Measurements from ENCODE around the gene METAP1.

DNA sequence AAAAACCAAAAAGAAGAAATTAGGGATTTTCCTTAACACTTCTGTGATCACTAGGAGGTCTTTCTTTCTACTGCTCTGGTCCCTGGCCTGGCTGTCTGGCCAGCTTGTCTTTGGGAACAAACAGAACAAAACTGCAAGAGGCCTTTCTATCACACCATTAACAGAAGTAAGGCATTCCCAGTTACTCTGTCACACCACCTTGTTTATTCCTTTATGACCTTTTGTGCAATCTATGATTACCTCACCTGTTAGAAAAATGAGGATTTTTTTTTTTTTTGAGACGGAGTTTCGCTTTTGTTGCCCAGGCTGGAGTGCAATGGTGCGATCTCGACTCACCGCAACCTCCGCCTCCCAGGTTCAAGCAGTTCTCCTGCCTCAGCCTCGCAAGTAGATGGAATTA lies 3.0 kb downstream of the METAP1 start:
- TF ChIP-seq CTCF (IDR thresholded peaks at IDR 0.05) (no peak), POLR2A (IDR thresholded peaks at IDR 0.05) (no peak)
